ENCODE data around the gene IGF2BP3. TPM values are rescaled to one million over a fixed set of nuclear protein-coding genes. Genes with fewer than 3 reads are reported as not detected.

IGF2BP3 gene
- total and polyA plus RNA-seq, 2 donors (not counting 3 experiments of a cell fraction or from before 2014, with no cell fraction given), result 41.2 to 111 TPM

GRCh38 chr7:23380556-23380955 is 89.7 kb downstream of the IGF2BP3 start:
- Histone ChIP-seq H2AFZ (ENCODE audit: low read depth, low read length) (no peak overlapping the region), H3K9me1 (replicated peaks; ENCODE audit: control insufficient read depth, extremely low read depth, insufficient read depth, low read length) (no peaks in the 10 kb centered on the region), H3K9me3 (replicated peaks; ENCODE audit: control insufficient read depth, insufficient read depth, low read length) (no peaks in the 10 kb centered on the region), H3K79me2 (ENCODE audit: control insufficient read depth, insufficient read depth, low read length) (peaks cover 65% of the 10 kb centered on the region), H3K36me3 (ENCODE audit: control insufficient read depth in 2 of 2, extremely low read depth in 1 of 2, insufficient read depth in 2 of 2, low read length in 2 of 2) (no peaks in the 10 kb centered on the region), H3K4me3 (replicated peaks in 1 of 3; ENCODE audit: insufficient read depth in 1 of 3, low read depth in 1 of 3, low read length in 3 of 3) (no peak overlapping the region), H3K27ac (ENCODE audit: insufficient read depth, low read depth, low read length) (peak overlapping the region; percentile 34), H3K27me3 (ENCODE audit: control insufficient read depth in 2 of 2, insufficient read depth in 2 of 2, low read length in 2 of 2) (no peaks in the 10 kb centered on the region), H3K4me1 (ENCODE audit: control insufficient read depth, extremely low read depth, insufficient read depth, low read length) (peaks cover 44% of the 10 kb centered on the region), H4K20me1 (replicated peaks; ENCODE audit: control insufficient read depth, extremely low read depth, insufficient read depth, low read length) (no peaks in the 10 kb centered on the region), H3K4me2 (ENCODE audit: insufficient read depth, low read length) (no peak overlapping the region), H3K9ac (replicated peaks; ENCODE audit: extremely low read depth, insufficient read depth, low read length) (no peak overlapping the region)
- FAIRE-seq, result no peak
- ChIA-PET POLR2A (no interaction called here), CTCF (interaction anchor here (1.2 to 2.6 kb wide), 2 partner anchors 8 to 22 kb away, joined by 3 to 11 read pairs; no protein-coding TSS in a partner anchor)
- no peak for DNase-seq (ENCODE audit: low read depth, low spot score)
- dilution Hi-C loops (cut with MboI; ENCODE audit: extremely low pct_ligation_motif_present, low sequenced_read_pairs) (no loop called here), intact Hi-C loops (cut with micrococcal nuclease) (no loop called here)
- no TSS peak for BruUV-seq (replicated peaks)
- TF ChIP-seq GATA2 (IDR thresholded peaks at IDR 0.05; ENCODE audit: insufficient read depth, insufficient read length, low read depth, low read length), result no peak
- TF ChIP-seq POLR2AphosphoS5 (IDR thresholded peaks at IDR 0.05; ENCODE audit: insufficient read depth, low read depth, low read length), result no peak
- TF ChIP-seq FOS (IDR thresholded peaks at IDR 0.05; ENCODE audit: borderline replicate concordance, insufficient read depth, low read length), result no peak
- TF ChIP-seq MAX (IDR thresholded peaks at IDR 0.05; ENCODE audit: insufficient read depth, insufficient read length), result no peak
- TF ChIP-seq POLR2A (IDR thresholded peaks at IDR 0.05; ENCODE audit: low read depth, low read length), result no peak
- no peak for TF ChIP-seq JUN (IDR thresholded peaks at IDR 0.05; ENCODE audit: borderline replicate concordance, insufficient read depth, insufficient read length, low read depth)
- TF ChIP-seq MYC (IDR thresholded peaks at IDR 0.05; ENCODE audit: low read depth, low read length), result no peak
- no peak for TF ChIP-seq EZH2 (IDR thresholded peaks at IDR 0.05; ENCODE audit: borderline replicate concordance, low read depth, low read length, severe bottlenecking)
- no peak for TF ChIP-seq CTCF (IDR thresholded peaks at IDR 0.05; ENCODE audit: extremely low read depth in 1 of 2, insufficient read depth in 1 of 2, low read depth in 1 of 2, low read length in 2 of 2)

Data from endothelial cell of umbilical vein (primary cell).